BE2C (cell line): Measurements from ENCODE around the gene ZNF423.

Experiments
- DNase-seq: peaks from one replicate; pipeline ENCODE4 v3.0.0-alpha.2; 2020
- H3K27me3 ChIP-seq: fragments of 250-450 bp; sonication (Bioruptor Pico); 2 replicates; pipeline ENCODE4 v1.5.1; 2020; ENCODE audit warnings: mild to moderate bottlenecking
- H3K36me3 ChIP-seq: fragments of 250-450 bp; sonication (Bioruptor Pico); 2 replicates; pipeline ENCODE4 v1.5.1; 2020; ENCODE audit warnings: mild to moderate bottlenecking
- H3K4me1 ChIP-seq: fragments of 250-450 bp; sonication (Bioruptor Pico); 2 replicates; pipeline ENCODE4 v1.5.1; 2020
- H3K4me3 ChIP-seq: 2 replicates; pipeline ENCODE4 v1.5.1; 2011; ENCODE audit warnings: low read depth, low read length
- H3K9me3 ChIP-seq: fragments of 250-450 bp; sonication (Bioruptor Pico); 2 replicates; pipeline ENCODE4 v1.5.1; 2020
- TF ChIP-seq, protein P1 (sequence below): IDR thresholded peaks from 2 replicates; pipeline ENCODE4 v1.5.1; 2012; ENCODE audit warnings: mild to moderate bottlenecking, low read depth, low read length

ZNF423 gene

GRCh38 chr16:49785970-49786369 lies 69.9 kb downstream of the ZNF423 start:
- DNase-seq, result no peak
- no peaks in the 10 kb centered on the region for H3K9me3 ChIP-seq
- TF ChIP-seq, protein P1, sequence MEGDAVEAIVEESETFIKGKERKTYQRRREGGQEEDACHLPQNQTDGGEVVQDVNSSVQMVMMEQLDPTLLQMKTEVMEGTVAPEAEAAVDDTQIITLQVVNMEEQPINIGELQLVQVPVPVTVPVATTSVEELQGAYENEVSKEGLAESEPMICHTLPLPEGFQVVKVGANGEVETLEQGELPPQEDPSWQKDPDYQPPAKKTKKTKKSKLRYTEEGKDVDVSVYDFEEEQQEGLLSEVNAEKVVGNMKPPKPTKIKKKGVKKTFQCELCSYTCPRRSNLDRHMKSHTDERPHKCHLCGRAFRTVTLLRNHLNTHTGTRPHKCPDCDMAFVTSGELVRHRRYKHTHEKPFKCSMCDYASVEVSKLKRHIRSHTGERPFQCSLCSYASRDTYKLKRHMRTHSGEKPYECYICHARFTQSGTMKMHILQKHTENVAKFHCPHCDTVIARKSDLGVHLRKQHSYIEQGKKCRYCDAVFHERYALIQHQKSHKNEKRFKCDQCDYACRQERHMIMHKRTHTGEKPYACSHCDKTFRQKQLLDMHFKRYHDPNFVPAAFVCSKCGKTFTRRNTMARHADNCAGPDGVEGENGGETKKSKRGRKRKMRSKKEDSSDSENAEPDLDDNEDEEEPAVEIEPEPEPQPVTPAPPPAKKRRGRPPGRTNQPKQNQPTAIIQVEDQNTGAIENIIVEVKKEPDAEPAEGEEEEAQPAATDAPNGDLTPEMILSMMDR, result no peak
- peaks cover 4% of the 10 kb centered on the region; the same call in 1 of the 2 replicates for H3K36me3 ChIP-seq
- no peak overlapping the region for H3K4me3 ChIP-seq
- H3K4me1 ChIP-seq, result no peaks in the 10 kb centered on the region
- no peaks in the 10 kb centered on the region for H3K27me3 ChIP-seq

- H3K9me3 ChIP-seq, result no peaks in the 10 kb centered on the region
- no peak for DNase-seq
- H3K4me3 ChIP-seq, result no peak overlapping the region
- H3K27me3 ChIP-seq, result no peaks in the 10 kb centered on the region
- H3K36me3 ChIP-seq, result peaks cover 4% of the 10 kb centered on the region; the same call in 1 of the 2 replicates
- TF ChIP-seq, protein P1, result no peak
- no peaks in the 10 kb centered on the region for H3K4me1 ChIP-seq
These were observed 73.5 kb downstream of the ZNF423 start for GRCh38 chr16:49782405-49782804.

- Histone ChIP-seq H3K27me3 (no peaks in the 10 kb centered on the region), H3K9me3 (no peaks in the 10 kb centered on the region), H3K4me1 (no peaks in the 10 kb centered on the region; the same call in 1 of the 2 replicates), H3K36me3 (peaks cover 4% of the 10 kb centered on the region; the same call in 1 of the 2 replicates), H3K4me3 (no peak overlapping the region)
- TF ChIP-seq, protein P1, result no peak
- no peak for DNase-seq
These were observed 74.5 kb downstream of the ZNF423 start for GRCh38 chr16:49781401-49781800.

- TF ChIP-seq, protein P1, result no peak
- Histone ChIP-seq H3K36me3 (peaks cover 4% of the 10 kb centered on the region; the same call in 1 of the 2 replicates), H3K27me3 (no peaks in the 10 kb centered on the region), H3K4me1 (no peaks in the 10 kb centered on the region; the same call in 1 of the 2 replicates), H3K4me3 (no peak overlapping the region), H3K9me3 (no peaks in the 10 kb centered on the region)
- no peak for DNase-seq
These were observed 75.5 kb downstream of the ZNF423 start for GRCh38 chr16:49780433-49780832.

- no peak overlapping the region for H3K4me3 ChIP-seq
- DNase-seq, result no peak
- TF ChIP-seq, protein P1, result no peak
- H3K9me3 ChIP-seq, result no peaks in the 10 kb centered on the region
- H3K36me3 ChIP-seq, result peaks cover 4% of the 10 kb centered on the region; the same call in 1 of the 2 replicates
- no peaks in the 10 kb centered on the region for H3K27me3 ChIP-seq
- H3K4me1 ChIP-seq, result no peaks in the 10 kb centered on the region; the same call in 1 of the 2 replicates
These were observed 75.9 kb downstream of the ZNF423 start for GRCh38 chr16:49779979-49780378.

DNA sequence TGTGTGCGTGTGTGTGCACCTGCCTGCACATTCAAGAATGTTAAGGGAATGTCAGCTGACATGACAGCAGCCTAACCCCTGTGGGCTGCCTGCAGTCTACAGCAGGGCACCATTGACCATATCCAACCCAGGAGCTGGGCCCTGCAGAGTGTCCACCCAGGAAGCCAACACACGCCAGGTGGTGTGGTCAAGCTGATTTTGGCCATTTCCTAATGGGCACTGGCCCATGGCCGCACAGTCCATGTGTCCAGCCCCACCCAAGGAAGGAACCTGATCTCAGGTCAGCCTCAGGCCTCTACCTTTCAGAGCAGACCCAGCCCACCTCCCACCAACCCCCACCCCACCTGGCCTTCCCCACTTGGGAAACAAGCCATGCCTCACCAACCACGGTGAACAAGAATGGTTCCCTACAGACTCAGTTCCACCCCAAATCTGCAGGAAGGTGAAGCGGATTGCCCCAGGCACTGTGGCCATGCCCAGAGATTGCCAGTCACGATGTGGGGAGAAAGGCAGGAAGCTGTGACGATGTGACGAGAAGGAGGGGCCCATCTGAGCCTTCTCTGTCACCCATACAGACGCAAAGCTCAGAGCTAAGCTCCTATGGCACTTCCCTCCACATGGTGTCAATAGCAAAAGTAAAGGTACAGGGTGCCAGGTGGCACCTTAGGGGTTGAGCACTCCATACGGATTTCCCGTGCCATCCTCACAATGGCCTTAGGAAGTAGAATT lies 77.5 kb downstream of the ZNF423 start:
- H3K9me3 ChIP-seq, result no peaks in the 10 kb centered on the region
- TF ChIP-seq, protein P1, result no peak

More for the DNA sequence above, 77.5 kb downstream of the ZNF423 start:
- no peaks in the 10 kb centered on the region for H3K27me3 ChIP-seq
- no peaks in the 10 kb centered on the region; the same call in 1 of the 2 replicates for H3K36me3 ChIP-seq
- no peak overlapping the region for H3K4me3 ChIP-seq
- no peaks in the 10 kb centered on the region; the same call in 1 of the 2 replicates for H3K4me1 ChIP-seq
- DNase-seq, result no peak
